ENCODE measurements around the gene CDK9.

DNA sequence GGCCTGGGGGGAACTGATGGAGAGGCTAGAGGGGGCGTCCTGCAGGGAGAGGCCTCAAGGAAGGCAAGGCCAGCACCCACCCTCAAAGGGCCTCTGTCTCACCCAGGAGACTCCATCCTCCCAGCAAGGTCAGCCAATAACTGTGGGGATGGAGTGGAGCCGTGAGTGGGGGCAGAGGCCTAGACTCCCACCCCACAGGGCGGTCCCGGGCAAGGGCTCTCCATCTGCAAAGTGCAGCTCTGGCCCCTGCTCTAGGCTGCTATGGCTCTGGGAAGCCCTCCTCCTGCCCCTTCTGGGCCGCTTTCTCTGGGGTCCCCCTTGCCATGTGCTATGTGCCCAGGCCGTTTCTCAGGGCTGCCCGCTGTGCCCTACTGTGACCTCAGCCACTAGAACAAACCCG lies 30.9 kb downstream of the CDK9 start:
- TF ChIP-seq, protein P1, sequence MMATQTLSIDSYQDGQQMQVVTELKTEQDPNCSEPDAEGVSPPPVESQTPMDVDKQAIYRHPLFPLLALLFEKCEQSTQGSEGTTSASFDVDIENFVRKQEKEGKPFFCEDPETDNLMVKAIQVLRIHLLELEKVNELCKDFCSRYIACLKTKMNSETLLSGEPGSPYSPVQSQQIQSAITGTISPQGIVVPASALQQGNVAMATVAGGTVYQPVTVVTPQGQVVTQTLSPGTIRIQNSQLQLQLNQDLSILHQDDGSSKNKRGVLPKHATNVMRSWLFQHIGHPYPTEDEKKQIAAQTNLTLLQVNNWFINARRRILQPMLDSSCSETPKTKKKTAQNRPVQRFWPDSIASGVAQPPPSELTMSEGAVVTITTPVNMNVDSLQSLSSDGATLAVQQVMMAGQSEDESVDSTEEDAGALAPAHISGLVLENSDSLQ (IDR thresholded peaks at IDR 0.05) = no peak
- TF ChIP-seq SP1 (IDR thresholded peaks at IDR 0.05) = no peak
- no peak for TF ChIP-seq BHLHE40 (IDR thresholded peaks at IDR 0.05; ENCODE audit: borderline replicate concordance)
- no peak for TF ChIP-seq SUZ12 (IDR thresholded peaks at IDR 0.05)
- TF ChIP-seq ELF4 (IDR thresholded peaks at IDR 0.05) = no peak
- TF ChIP-seq FOXM1 (IDR thresholded peaks at IDR 0.05; ENCODE audit: borderline replicate concordance) = no peak
- TF ChIP-seq L3MBTL2 (conservative IDR thresholded peaks at IDR 0.05) = no peak
- no peak for TF ChIP-seq TARDBP (IDR thresholded peaks at IDR 0.05)
- no peak for TF ChIP-seq NFRKB (IDR thresholded peaks at IDR 0.05)
- no peak for TF ChIP-seq CTBP1 (IDR thresholded peaks at IDR 0.05; ENCODE audit: borderline replicate concordance)
